Keratinocyte (primary cell): Measurements from ENCODE around the gene RASA3.

ENCODE experiments used
- CTCF ChIP-seq, 3 experiments: IDR thresholded peaks in 1 of 3; conservative IDR thresholded peaks in 1 of 3; optimal IDR thresholded peaks in 1 of 3; 2 replicates in 2 of 3; 3 replicates in 1 of 3; pipeline versions ENCODE3 to v1.5.1; 2011; ENCODE audit warnings: low read length in 3 of 3, mild to moderate bottlenecking in 3 of 3, moderate library complexity in 2 of 3, control low read depth in 1 of 3, inconsistent platforms in 1 of 3; ENCODE audit not compliant: insufficient read depth in 2 of 3; ENCODE audit errors: extremely low read depth in 1 of 3
- EZH2 ChIP-seq: IDR thresholded peaks from one replicate; pipeline ENCODE4 v1.6.1; 2012; ENCODE audit warnings: inconsistent platforms, mild to moderate bottlenecking, low read length, moderate library complexity

- TF ChIP-seq CTCF (optimal IDR thresholded peaks at IDR 0.05 in 1 of 3, IDR thresholded peaks at IDR 0.05 in 1 of 3, conservative IDR thresholded peaks at IDR 0.05 in 1 of 3; ENCODE audit: extremely low read depth in 1 of 3, insufficient read depth in 2 of 3, low read length in 3 of 3) (no peak), EZH2 (no peak)
Observed at GRCh38 chr13:114047358-114047881, 85.0 kb downstream of the RASA3 start.
